Nephron progenitor cell (in vitro differentiated cells): ENCODE measurements around the gene TSSK6.

Experiments used
- DNase-seq: peaks from one replicate; pipeline ENCODE4 v3.0.0; 2021
- H3K27ac Mint-ChIP-seq: 2 replicates; pipeline ENCODE4 v1.8.0; 2021; ENCODE audit warnings: mild to moderate bottlenecking, moderate library complexity, mixed read lengths
- H3K27me3 Mint-ChIP-seq: 2 replicates; pipeline ENCODE4 v1.8.0; 2021; ENCODE audit warnings: mild to moderate bottlenecking, low read depth, mixed read lengths; ENCODE audit not compliant: poor library complexity
- H3K36me3 Mint-ChIP-seq: 2 replicates; pipeline ENCODE4 v1.8.0; 2021; ENCODE audit warnings: low read depth, mixed read lengths
- H3K4me1 Mint-ChIP-seq: 2 replicates; pipeline ENCODE4 v1.8.0; 2021; ENCODE audit warnings: mixed read lengths
- H3K4me3 Mint-ChIP-seq: 2 replicates; pipeline ENCODE4 v1.8.0; 2021; ENCODE audit warnings: mild to moderate bottlenecking, moderate library complexity, mixed read lengths
- H3K9me3 Mint-ChIP-seq: 2 replicates; pipeline ENCODE4 v1.8.0; 2021; ENCODE audit warnings: mild to moderate bottlenecking, moderate library complexity, mixed read lengths
- CTCF ChIP-seq: fragments of 200-600 bp; sonication (generic); IDR thresholded peaks from 2 replicates; pipeline ENCODE4 v1.5.0; 2021; ENCODE audit warnings: antibody characterized with exemption

Gene TSSK6

GRCh38 chr19:19526581-19527370 lies 11.4 kb upstream of the TSSK6 start:
- H3K4me3 Mint-ChIP-seq, result peak overlapping the region; percentile 58
- peaks cover 11% of the 10 kb centered on the region for H3K27me3 Mint-ChIP-seq
- no peak for TF ChIP-seq CTCF
- no peak for DNase-seq
- peak overlapping the region; percentile 96 for H3K27ac Mint-ChIP-seq
- no peaks in the 10 kb centered on the region for H3K9me3 Mint-ChIP-seq
- peaks cover 56% of the 10 kb centered on the region for H3K4me1 Mint-ChIP-seq
- peaks cover 17% of the 10 kb centered on the region for H3K36me3 Mint-ChIP-seq

GRCh38 chr19:19525611-19526380 lies 10.4 kb upstream of the TSSK6 start:
- peak; percentile 37 for DNase-seq
- TF ChIP-seq CTCF, result no peak
- Mint-ChIP-seq H3K4me3 (peak overlapping the region; percentile 30), H3K27me3 (peaks cover 11% of the 10 kb centered on the region), H3K27ac (peak overlapping the region; percentile 96), H3K36me3 (peaks cover 19% of the 10 kb centered on the region), H3K4me1 (peaks cover 52% of the 10 kb centered on the region), H3K9me3 (peaks cover 3% of the 10 kb centered on the region)

GRCh38 chr19:19524053-19524452 lies 8.7 kb upstream of the TSSK6 start:
- peaks cover 9% of the 10 kb centered on the region for H3K27me3 Mint-ChIP-seq
- peaks cover 3% of the 10 kb centered on the region for H3K9me3 Mint-ChIP-seq
- peak overlapping the region; percentile 83 for H3K27ac Mint-ChIP-seq
- no peak for TF ChIP-seq CTCF
- H3K4me3 Mint-ChIP-seq, result no peak overlapping the region
- H3K36me3 Mint-ChIP-seq, result peaks cover 28% of the 10 kb centered on the region
- no peak for DNase-seq
- H3K4me1 Mint-ChIP-seq, result peaks cover 49% of the 10 kb centered on the region

DNA sequence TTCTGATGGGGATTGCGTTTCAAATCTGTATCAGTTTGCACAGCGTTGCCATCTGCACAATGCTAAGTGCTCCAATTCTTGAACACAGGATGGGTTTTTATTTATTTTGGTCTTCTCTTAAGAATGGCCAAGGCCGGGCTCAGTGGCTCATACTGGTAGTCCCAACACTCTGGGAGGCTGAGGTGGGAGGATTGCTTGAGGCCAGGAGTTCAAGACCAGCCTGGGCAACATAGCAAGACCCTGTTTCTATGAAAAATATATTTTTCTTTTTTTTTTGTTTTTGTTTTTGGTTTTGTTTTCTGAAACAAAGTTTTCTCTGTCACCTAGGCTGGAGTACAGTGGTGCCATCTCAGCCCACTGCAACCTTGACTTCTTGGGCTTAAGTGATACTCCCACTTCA lies 7.8 kb upstream of the TSSK6 start:
- Mint-ChIP-seq H3K36me3 (peaks cover 30% of the 10 kb centered on the region), H3K27me3 (peaks cover 9% of the 10 kb centered on the region), H3K27ac (no peak overlapping the region), H3K9me3 (peaks cover 3% of the 10 kb centered on the region), H3K4me1 (peaks cover 50% of the 10 kb centered on the region), H3K4me3 (no peak overlapping the region)
- DNase-seq, result no peak
- no peak for TF ChIP-seq CTCF

GRCh38 chr19:19520989-19521388 lies 5.6 kb upstream of the TSSK6 start:
- Mint-ChIP-seq H3K36me3 (peaks cover 30% of the 10 kb centered on the region), H3K27me3 (no peaks in the 10 kb centered on the region), H3K4me3 (no peak overlapping the region), H3K27ac (no peak overlapping the region), H3K9me3 (peaks cover 3% of the 10 kb centered on the region), H3K4me1 (peaks cover 40% of the 10 kb centered on the region)
- DNase-seq, result no peak
- no peak for TF ChIP-seq CTCF
